ENCODE measurements around the gene KRT35. TPM values are rescaled to one million over a fixed set of nuclear protein-coding genes. Genes with fewer than 3 reads are reported as not detected.

KRT35 gene
- total RNA-seq, 2 donors from 2014 or later = not detected

GRCh38 chr17:41478237-41478636 is 2.7 kb downstream of the KRT35 start:
- H3K4me3 ChIP-seq = no peak overlapping the region
- ATAC-seq (ENCODE audit: insufficient number of reproducible peaks, low FRiP score, low read depth) (no peak), DNase-seq (ENCODE audit: low spot score) (no peak)
- no peaks in the 10 kb centered on the region for H3K9me3 ChIP-seq
- no peaks in the 10 kb centered on the region for H3K4me1 ChIP-seq (ENCODE audit: control insufficient read depth in 1 of 2, low read depth in 2 of 2)
- no peak overlapping the region for H3K27ac ChIP-seq
- no peaks in the 10 kb centered on the region for H3K36me3 ChIP-seq
- TF ChIP-seq CTCF (IDR thresholded peaks at IDR 0.05) = no peak
- no peaks in the 10 kb centered on the region for H3K27me3 ChIP-seq (replicated peaks; ENCODE audit: insufficient read depth)

- no peak for ATAC-seq (ENCODE audit: insufficient number of reproducible peaks, low FRiP score, low read depth)
- no peak for TF ChIP-seq CTCF (IDR thresholded peaks at IDR 0.05)
Measured at GRCh38 chr17:41476866-41477815, 3.8 kb downstream of the KRT35 start.

GRCh38 chr17:41475421-41475820 is 5.5 kb downstream of the KRT35 start:
- H3K27ac ChIP-seq = no peak overlapping the region
- no peak for DNase-seq (ENCODE audit: low spot score)
- no peaks in the 10 kb centered on the region for H3K27me3 ChIP-seq (replicated peaks; ENCODE audit: insufficient read depth)
- H3K4me1 ChIP-seq (ENCODE audit: control insufficient read depth in 1 of 2, low read depth in 2 of 2) = no peaks in the 10 kb centered on the region
- no peak for TF ChIP-seq CTCF (IDR thresholded peaks at IDR 0.05)
- H3K36me3 ChIP-seq = no peaks in the 10 kb centered on the region
- no peak for ATAC-seq (ENCODE audit: insufficient number of reproducible peaks, low FRiP score, low read depth)
- H3K9me3 ChIP-seq = no peaks in the 10 kb centered on the region
- H3K4me3 ChIP-seq = no peak overlapping the region

More at GRCh38 chr17:41476866-41477815, 3.8 kb downstream of the KRT35 start:
- no peaks in the 10 kb centered on the region for H3K9me3 ChIP-seq
- no peaks in the 10 kb centered on the region for H3K27me3 ChIP-seq (replicated peaks; ENCODE audit: insufficient read depth)
- no peak overlapping the region for H3K27ac ChIP-seq
- H3K4me3 ChIP-seq = no peak overlapping the region
- no peaks in the 10 kb centered on the region for H3K4me1 ChIP-seq (ENCODE audit: control insufficient read depth in 1 of 2, low read depth in 2 of 2)
- no peaks in the 10 kb centered on the region for H3K36me3 ChIP-seq
- no peak for DNase-seq (ENCODE audit: low spot score)

- DNase-seq (ENCODE audit: low spot score) (no peak), ATAC-seq (ENCODE audit: insufficient number of reproducible peaks, low FRiP score, low read depth) (no peak)
- no peaks in the 10 kb centered on the region for H3K27me3 ChIP-seq (replicated peaks; ENCODE audit: insufficient read depth)
- no peak overlapping the region for H3K27ac ChIP-seq
- TF ChIP-seq CTCF (IDR thresholded peaks at IDR 0.05) = no peak
- H3K4me1 ChIP-seq (ENCODE audit: control insufficient read depth in 1 of 2, low read depth in 2 of 2) = no peaks in the 10 kb centered on the region
- H3K9me3 ChIP-seq = no peaks in the 10 kb centered on the region
- no peaks in the 10 kb centered on the region for H3K36me3 ChIP-seq
- H3K4me3 ChIP-seq = no peak overlapping the region
Measured at GRCh38 chr17:41474863-41475262, 6.1 kb downstream of the KRT35 start.

- Histone ChIP-seq H3K9me3 (no peaks in the 10 kb centered on the region), H3K27ac (no peak overlapping the region), H3K27me3 (replicated peaks; ENCODE audit: insufficient read depth) (no peaks in the 10 kb centered on the region), H3K4me3 (no peak overlapping the region), H3K4me1 (ENCODE audit: control insufficient read depth in 1 of 2, low read depth in 2 of 2) (peaks cover 0 to 7% of the 10 kb centered on the region in 2 donors), H3K36me3 (no peaks in the 10 kb centered on the region)
- no peak for TF ChIP-seq CTCF (IDR thresholded peaks at IDR 0.05)
- no peak for DNase-seq (ENCODE audit: low spot score)
- ATAC-seq (ENCODE audit: insufficient number of reproducible peaks, low FRiP score, low read depth) = no peak
Measured at GRCh38 chr17:41468346-41468745, 12.6 kb downstream of the KRT35 start.
